ENCODE data around the gene PLPPR1.

PLPPR1 gene

DNA sequence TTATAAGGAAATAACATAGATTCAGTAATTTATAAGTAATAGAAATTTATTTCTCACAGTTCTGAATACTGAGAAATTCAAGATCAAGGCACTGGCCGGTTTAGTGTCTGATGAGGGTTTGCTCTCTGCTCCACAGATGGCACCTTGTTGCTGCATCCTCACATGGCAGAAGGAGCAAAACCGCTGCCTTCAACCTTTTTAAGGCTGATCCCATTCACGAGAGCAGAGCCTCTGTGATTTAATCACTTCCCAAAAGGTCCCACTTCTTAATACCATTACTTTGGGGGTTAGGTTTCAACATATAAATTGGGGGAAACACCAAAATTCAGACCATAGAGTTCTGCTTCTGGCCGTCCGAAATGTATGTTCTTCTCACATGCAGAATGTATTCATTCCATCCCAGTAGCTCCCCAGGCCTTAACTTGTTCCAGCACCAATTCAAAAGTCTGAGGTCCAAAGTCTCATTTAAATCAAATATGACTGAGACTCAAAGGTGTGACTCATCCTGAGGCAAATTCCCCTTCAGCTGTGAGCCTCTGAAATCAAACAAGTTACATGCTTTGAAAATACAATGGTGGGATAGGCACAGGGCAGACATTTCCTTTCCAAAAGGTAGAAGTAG lies 325.7 kb downstream of the PLPPR1 start:
- Histone ChIP-seq H2BK120ac (ENCODE audit: insufficient read depth, low read length, poor library complexity) (no peak overlapping the region), H4K12ac (ENCODE audit: low read depth, low read length) (no peak overlapping the region), H4K8ac (ENCODE audit: low read depth, low read length) (no peak overlapping the region), H3K23ac (ENCODE audit: low read length) (no peak overlapping the region), H3K36me3 (ENCODE audit: control insufficient read depth in 1 of 2, insufficient read depth in 2 of 2, low read length in 2 of 2) (no peaks in the 10 kb centered on the region), H2AK5ac (ENCODE audit: low read length) (no peak overlapping the region), H3K4me2 (ENCODE audit: low read length) (no peak overlapping the region), H3K4ac (ENCODE audit: low read depth, low read length) (no peak overlapping the region), H3K18ac (ENCODE audit: low read length) (no peak overlapping the region), H3K79me1 (ENCODE audit: low read length) (no peaks in the 10 kb centered on the region), H2AFZ (ENCODE audit: insufficient read depth, low read length, poor library complexity) (no peak overlapping the region), H2BK12ac (ENCODE audit: low read length) (no peak overlapping the region), H3K4me3 (ENCODE audit: low read depth, low read length) (no peak overlapping the region), H3K27me3 (ENCODE audit: insufficient read depth, low read length) (no peaks in the 10 kb centered on the region), H3K9me3 (ENCODE audit: insufficient read depth, low read depth, low read length) (peaks cover 8% of the 10 kb centered on the region), H3K9ac (ENCODE audit: low read length) (no peak overlapping the region), H4K91ac (ENCODE audit: low read depth, low read length) (no peak overlapping the region), H2BK5ac (ENCODE audit: low read depth, low read length, poor library complexity) (no peak overlapping the region), H3K4me1 (ENCODE audit: control insufficient read depth in 1 of 2, insufficient read depth in 2 of 2, low read length in 2 of 2) (no peaks in the 10 kb centered on the region), H3K79me2 (ENCODE audit: control insufficient read depth, insufficient read depth, low read length, poor library complexity) (no peaks in the 10 kb centered on the region), H3K14ac (ENCODE audit: low read length) (no peak overlapping the region), H3K27ac (ENCODE audit: low read depth, low read length) (no peak overlapping the region)
- DNase-seq: no peak
- no CpG with 5 or more reads among the region's 5 CpGs for WGBS (ENCODE audit: extremely low coverage, insufficient coverage, insufficient read length)

GRCh38 chr9:101354765-101355708 lies 326.5 kb downstream of the PLPPR1 start:
- H3K4ac ChIP-seq (ENCODE audit: low read depth, low read length): no peak overlapping the region
- no peak for DNase-seq
- no peak overlapping the region for H2BK12ac ChIP-seq (ENCODE audit: low read length)
- H3K9me3 ChIP-seq (ENCODE audit: insufficient read depth, low read depth, low read length): peaks cover 8% of the 10 kb centered on the region
- no peaks in the 10 kb centered on the region for H3K36me3 ChIP-seq (ENCODE audit: control insufficient read depth in 1 of 2, insufficient read depth in 2 of 2, low read length in 2 of 2)
- H2AK5ac ChIP-seq (ENCODE audit: low read length): no peak overlapping the region
- no peaks in the 10 kb centered on the region for H3K27me3 ChIP-seq (ENCODE audit: insufficient read depth, low read length)
- no peaks in the 10 kb centered on the region for H3K79me1 ChIP-seq (ENCODE audit: low read length)
- H4K8ac ChIP-seq (ENCODE audit: low read depth, low read length): no peak overlapping the region
- H3K23ac ChIP-seq (ENCODE audit: low read length): no peak overlapping the region
- no peak overlapping the region for H4K91ac ChIP-seq (ENCODE audit: low read depth, low read length)
- H3K14ac ChIP-seq (ENCODE audit: low read length): no peak overlapping the region
- H3K27ac ChIP-seq (ENCODE audit: low read depth, low read length): no peak overlapping the region
- no peak overlapping the region for H2BK5ac ChIP-seq (ENCODE audit: low read depth, low read length, poor library complexity)
- H3K79me2 ChIP-seq (ENCODE audit: control insufficient read depth, insufficient read depth, low read length, poor library complexity): no peaks in the 10 kb centered on the region
- H4K12ac ChIP-seq (ENCODE audit: low read depth, low read length): no peak overlapping the region
- H3K9ac ChIP-seq (ENCODE audit: low read length): no peak overlapping the region
- no peaks in the 10 kb centered on the region for H3K4me1 ChIP-seq (ENCODE audit: control insufficient read depth in 1 of 2, insufficient read depth in 2 of 2, low read length in 2 of 2)
- no peak overlapping the region for H2AFZ ChIP-seq (ENCODE audit: insufficient read depth, low read length, poor library complexity)
- no peak overlapping the region for H2BK120ac ChIP-seq (ENCODE audit: insufficient read depth, low read length, poor library complexity)
- H3K4me2 ChIP-seq (ENCODE audit: low read length): no peak overlapping the region
- no peak overlapping the region for H3K4me3 ChIP-seq (ENCODE audit: low read depth, low read length)
- WGBS (ENCODE audit: extremely low coverage, insufficient coverage, insufficient read length): no CpG with 5 or more reads among the region's 7 CpGs
- no peak overlapping the region for H3K18ac ChIP-seq (ENCODE audit: low read length)

GRCh38 chr9:101356619-101357018 lies 328.1 kb downstream of the PLPPR1 start:
- Histone ChIP-seq H3K23ac (ENCODE audit: low read length) (no peak overlapping the region), H3K4me2 (ENCODE audit: low read length) (no peak overlapping the region), H2BK12ac (ENCODE audit: low read length) (no peak overlapping the region), H3K9ac (ENCODE audit: low read length) (no peak overlapping the region), H4K91ac (ENCODE audit: low read depth, low read length) (no peak overlapping the region), H2BK5ac (ENCODE audit: low read depth, low read length, poor library complexity) (no peak overlapping the region), H3K36me3 (ENCODE audit: control insufficient read depth in 1 of 2, insufficient read depth in 2 of 2, low read length in 2 of 2) (no peaks in the 10 kb centered on the region), H4K8ac (ENCODE audit: low read depth, low read length) (no peak overlapping the region), H4K12ac (ENCODE audit: low read depth, low read length) (no peak overlapping the region), H2BK120ac (ENCODE audit: insufficient read depth, low read length, poor library complexity) (no peak overlapping the region), H3K4ac (ENCODE audit: low read depth, low read length) (no peak overlapping the region), H3K79me1 (ENCODE audit: low read length) (no peaks in the 10 kb centered on the region), H3K14ac (ENCODE audit: low read length) (no peak overlapping the region), H3K79me2 (ENCODE audit: control insufficient read depth, insufficient read depth, low read length, poor library complexity) (no peaks in the 10 kb centered on the region), H2AK5ac (ENCODE audit: low read length) (no peak overlapping the region), H3K18ac (ENCODE audit: low read length) (no peak overlapping the region), H3K4me3 (ENCODE audit: low read depth, low read length) (peak overlapping the region; percentile 40), H3K4me1 (ENCODE audit: control insufficient read depth in 1 of 2, insufficient read depth in 2 of 2, low read length in 2 of 2) (no peaks in the 10 kb centered on the region), H3K27ac (ENCODE audit: low read depth, low read length) (no peak overlapping the region), H2AFZ (ENCODE audit: insufficient read depth, low read length, poor library complexity) (no peak overlapping the region), H3K9me3 (ENCODE audit: insufficient read depth, low read depth, low read length) (peaks cover 8% of the 10 kb centered on the region), H3K27me3 (ENCODE audit: insufficient read depth, low read length) (no peaks in the 10 kb centered on the region)
- WGBS (ENCODE audit: extremely low coverage, insufficient coverage, insufficient read length): no CpG with 5 or more reads among the region's 1 CpG
- no peak for DNase-seq

GRCh38 chr9:101359679-101360078 lies 331.2 kb downstream of the PLPPR1 start:
- Histone ChIP-seq H3K27me3 (ENCODE audit: insufficient read depth, low read length) (no peaks in the 10 kb centered on the region), H3K18ac (ENCODE audit: low read length) (no peak overlapping the region), H3K36me3 (ENCODE audit: control insufficient read depth in 1 of 2, insufficient read depth in 2 of 2, low read length in 2 of 2) (no peaks in the 10 kb centered on the region), H2BK12ac (ENCODE audit: low read length) (no peak overlapping the region), H4K12ac (ENCODE audit: low read depth, low read length) (no peak overlapping the region), H2BK120ac (ENCODE audit: insufficient read depth, low read length, poor library complexity) (no peak overlapping the region), H2AK5ac (ENCODE audit: low read length) (no peak overlapping the region), H3K27ac (ENCODE audit: low read depth, low read length) (no peak overlapping the region), H4K8ac (ENCODE audit: low read depth, low read length) (no peak overlapping the region), H3K14ac (ENCODE audit: low read length) (no peak overlapping the region), H3K9me3 (ENCODE audit: insufficient read depth, low read depth, low read length) (peaks cover 8% of the 10 kb centered on the region), H3K79me1 (ENCODE audit: low read length) (no peaks in the 10 kb centered on the region), H3K9ac (ENCODE audit: low read length) (no peak overlapping the region), H3K4me1 (ENCODE audit: control insufficient read depth in 1 of 2, insufficient read depth in 2 of 2, low read length in 2 of 2) (no peaks in the 10 kb centered on the region), H3K4me3 (ENCODE audit: low read depth, low read length) (no peak overlapping the region), H4K91ac (ENCODE audit: low read depth, low read length) (no peak overlapping the region), H3K4me2 (ENCODE audit: low read length) (no peak overlapping the region), H3K79me2 (ENCODE audit: control insufficient read depth, insufficient read depth, low read length, poor library complexity) (no peaks in the 10 kb centered on the region), H2BK5ac (ENCODE audit: low read depth, low read length, poor library complexity) (no peak overlapping the region), H3K23ac (ENCODE audit: low read length) (no peak overlapping the region), H3K4ac (ENCODE audit: low read depth, low read length) (no peak overlapping the region), H2AFZ (ENCODE audit: insufficient read depth, low read length, poor library complexity) (no peak overlapping the region)
- no peak for DNase-seq
- WGBS (ENCODE audit: extremely low coverage, insufficient coverage, insufficient read length): no CpG with 5 or more reads among the region's 1 CpG
